ENCODE measurements around the gene STAT4.

Gene STAT4

GRCh38 chr2:190994148-190994547, 156.6 kb downstream of the STAT4 start:
- DNase-seq (ENCODE audit: low spot score) = no peak

DNA sequence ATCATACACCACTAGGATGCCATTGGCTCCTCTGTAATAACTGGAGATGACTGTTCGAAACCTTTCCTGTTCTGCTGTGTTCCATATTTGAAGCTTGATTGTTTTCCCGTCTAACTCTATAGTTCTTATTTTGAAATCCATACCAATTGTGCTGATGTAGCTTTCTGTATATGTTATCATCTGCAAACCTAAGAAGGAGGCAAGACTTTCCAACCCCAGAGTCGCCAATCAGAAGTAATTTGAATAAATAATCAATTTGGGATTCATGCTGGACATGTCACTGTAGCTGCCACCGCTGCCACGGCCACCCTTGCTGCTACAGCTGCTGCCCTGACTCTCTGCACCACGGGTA, 157.5 kb downstream of the STAT4 start:
- DNase-seq (ENCODE audit: low spot score) = no peak

DNA sequence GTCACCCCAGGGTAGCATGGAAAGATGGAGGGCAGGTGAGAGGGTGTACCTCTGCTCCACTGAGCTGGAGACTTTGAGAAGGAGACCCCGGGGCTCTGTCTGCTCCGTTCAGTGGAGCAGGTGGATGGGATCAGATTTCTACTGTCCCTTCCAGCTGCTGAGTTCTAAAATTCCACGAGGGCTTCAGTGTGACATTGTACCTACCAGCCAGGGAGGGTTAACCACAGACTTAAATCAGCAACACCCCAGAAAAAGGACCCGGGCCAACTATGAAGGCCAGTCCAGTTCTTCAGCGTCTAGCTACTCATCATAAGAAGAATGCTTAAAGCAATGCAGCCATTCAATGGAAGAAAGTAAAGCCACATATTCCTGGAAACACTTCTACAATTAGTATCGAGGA, 160.7 kb downstream of the STAT4 start:
- no peak for DNase-seq (ENCODE audit: low spot score)

DNA sequence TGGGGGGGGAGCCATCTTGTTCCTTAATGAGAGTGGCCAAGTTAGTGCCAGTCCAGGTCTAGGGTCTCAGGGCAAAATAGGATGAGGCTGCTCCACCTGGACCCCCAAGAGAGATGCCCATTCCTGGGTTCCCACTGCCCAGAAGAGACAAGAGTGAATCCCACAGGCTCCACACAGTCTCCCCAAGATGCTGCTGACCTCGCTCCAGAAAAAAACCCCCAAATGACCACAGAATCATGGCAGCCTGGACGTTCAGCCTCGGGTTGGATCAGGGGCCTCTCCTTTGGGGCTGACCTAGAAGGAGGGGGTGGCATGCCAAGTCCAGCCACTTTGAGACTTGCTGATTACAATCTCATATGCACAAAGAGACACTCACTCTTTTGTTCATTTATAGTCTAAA, 161.9 kb downstream of the STAT4 start:
- no peak for DNase-seq (ENCODE audit: low spot score)

GRCh38 chr2:190987938-190988337, 162.9 kb downstream of the STAT4 start:
- DNase-seq (ENCODE audit: low spot score) = no peak

DNA sequence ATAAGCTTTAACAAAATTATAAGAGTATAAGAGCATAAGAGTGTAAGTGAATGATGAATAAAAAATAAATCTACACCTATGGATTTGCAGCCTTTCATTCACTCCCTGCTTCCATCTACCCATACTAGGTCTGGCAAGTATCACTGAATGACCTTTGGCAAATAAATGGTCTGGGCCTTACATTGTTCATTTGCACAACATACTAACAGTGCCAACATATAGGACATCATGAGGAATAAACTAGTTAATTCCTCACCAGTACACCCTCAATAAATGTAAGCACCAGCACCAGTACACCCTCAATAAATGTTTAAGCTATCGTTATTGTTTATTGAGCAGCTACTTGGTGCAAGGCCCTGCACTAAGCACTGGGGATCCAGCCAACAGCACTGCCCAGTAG, 163.7 kb downstream of the STAT4 start:
- DNase-seq (ENCODE audit: low spot score) = no peak

- DNase-seq (ENCODE audit: low spot score) = no peak
Measured at GRCh38 chr2:190986221-190986953, 164.4 kb downstream of the STAT4 start.

GRCh38 chr2:190984595-190984994, 166.2 kb downstream of the STAT4 start:
- DNase-seq (ENCODE audit: low spot score) = peak; percentile 65

DNA sequence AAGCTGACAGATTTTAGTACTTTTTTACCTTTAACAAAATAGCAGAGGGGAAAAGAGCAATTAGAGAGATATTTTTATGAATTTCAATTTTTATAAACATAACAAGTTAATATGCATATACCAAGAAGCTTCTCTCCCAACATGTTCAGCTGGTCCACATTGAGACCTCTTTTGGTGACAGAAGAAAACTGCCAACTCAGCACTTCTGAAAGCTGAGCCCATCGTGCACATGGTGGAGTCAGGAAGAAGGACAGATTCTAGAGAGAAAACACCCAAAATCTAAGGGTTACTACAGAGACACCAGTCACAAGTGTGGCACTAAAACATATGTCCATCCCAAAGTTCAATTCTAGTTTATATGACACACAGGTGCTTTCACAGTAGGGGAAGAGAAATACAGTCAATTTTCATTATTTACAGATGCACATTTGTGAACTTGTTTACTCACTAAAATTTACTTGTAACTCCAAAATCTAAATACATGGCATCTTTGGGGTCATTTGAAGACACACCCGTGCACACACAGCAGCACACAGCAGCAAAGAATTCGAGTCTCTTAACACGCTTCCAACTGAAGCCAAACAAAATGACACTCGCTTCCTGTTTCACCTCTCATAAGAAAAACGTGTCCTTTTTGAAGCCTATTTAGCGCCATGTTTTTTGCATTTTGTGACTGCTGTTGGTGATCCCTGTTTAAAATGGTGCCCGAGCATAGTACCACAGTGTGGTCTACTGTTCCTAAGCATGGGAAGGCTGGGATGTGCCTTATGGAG, 168.3 kb downstream of the STAT4 start:
- DNase-seq (ENCODE audit: low spot score) = no peak

- no peak for DNase-seq (ENCODE audit: low spot score)
Measured at GRCh38 chr2:190981733-190982132, 169.1 kb downstream of the STAT4 start.

- no peak for DNase-seq (ENCODE audit: low spot score)
Measured at GRCh38 chr2:190981333-190981732, 169.5 kb downstream of the STAT4 start.

DNA sequence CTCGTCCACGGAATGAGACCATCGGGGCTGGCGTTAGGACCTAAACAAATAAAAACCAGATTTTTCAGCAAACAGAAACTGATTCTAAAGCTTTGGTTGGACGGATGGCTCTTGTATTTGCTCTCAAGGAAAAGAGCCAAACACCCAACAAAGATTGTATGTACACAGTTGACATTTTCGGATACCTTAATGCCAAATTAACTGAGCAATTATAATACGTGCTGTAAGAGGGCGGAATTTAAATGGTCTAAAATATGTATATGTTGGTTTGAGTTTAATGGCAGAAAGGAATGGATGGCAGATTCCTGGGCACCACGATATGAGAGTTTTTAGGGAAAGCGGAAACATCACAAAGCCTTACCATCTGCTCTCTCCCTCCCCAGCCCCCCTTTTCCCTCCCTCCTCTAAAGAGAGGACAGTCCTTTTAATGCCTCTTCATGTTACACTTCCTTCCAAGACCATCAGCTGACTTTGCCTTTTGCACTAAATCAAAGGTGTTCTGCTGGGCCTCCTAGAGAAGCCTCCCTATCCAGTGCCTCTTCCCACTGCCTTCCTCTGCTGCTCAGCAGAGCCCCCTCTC, 170.1 kb downstream of the STAT4 start:
- no peak for DNase-seq (ENCODE audit: low spot score)

- DNase-seq (ENCODE audit: low spot score) = no peak
Measured at GRCh38 chr2:190979906-190980629, 170.7 kb downstream of the STAT4 start.
